ENCODE results near the gene TRMT61A.

DNA sequence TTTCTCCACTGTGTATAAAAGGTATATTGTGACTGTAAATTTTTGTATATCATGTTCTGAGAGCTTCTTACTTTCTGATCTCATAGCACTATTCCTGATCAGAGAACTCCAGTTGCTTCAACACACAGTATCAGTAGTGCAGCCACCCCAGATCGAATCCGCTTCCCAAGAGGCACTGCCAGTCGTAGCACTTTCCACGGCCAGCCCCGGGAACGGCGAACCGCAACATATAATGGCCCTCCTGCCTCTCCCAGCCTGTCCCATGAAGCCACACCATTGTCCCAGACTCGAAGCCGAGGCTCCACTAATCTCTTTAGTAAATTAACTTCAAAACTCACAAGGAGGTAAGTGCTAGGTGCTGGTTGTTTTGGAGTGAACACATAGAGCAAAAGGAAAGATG lies 37.3 kb upstream of the TRMT61A start:
- TF ChIP-seq, protein P1, sequence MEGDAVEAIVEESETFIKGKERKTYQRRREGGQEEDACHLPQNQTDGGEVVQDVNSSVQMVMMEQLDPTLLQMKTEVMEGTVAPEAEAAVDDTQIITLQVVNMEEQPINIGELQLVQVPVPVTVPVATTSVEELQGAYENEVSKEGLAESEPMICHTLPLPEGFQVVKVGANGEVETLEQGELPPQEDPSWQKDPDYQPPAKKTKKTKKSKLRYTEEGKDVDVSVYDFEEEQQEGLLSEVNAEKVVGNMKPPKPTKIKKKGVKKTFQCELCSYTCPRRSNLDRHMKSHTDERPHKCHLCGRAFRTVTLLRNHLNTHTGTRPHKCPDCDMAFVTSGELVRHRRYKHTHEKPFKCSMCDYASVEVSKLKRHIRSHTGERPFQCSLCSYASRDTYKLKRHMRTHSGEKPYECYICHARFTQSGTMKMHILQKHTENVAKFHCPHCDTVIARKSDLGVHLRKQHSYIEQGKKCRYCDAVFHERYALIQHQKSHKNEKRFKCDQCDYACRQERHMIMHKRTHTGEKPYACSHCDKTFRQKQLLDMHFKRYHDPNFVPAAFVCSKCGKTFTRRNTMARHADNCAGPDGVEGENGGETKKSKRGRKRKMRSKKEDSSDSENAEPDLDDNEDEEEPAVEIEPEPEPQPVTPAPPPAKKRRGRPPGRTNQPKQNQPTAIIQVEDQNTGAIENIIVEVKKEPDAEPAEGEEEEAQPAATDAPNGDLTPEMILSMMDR (conservative IDR thresholded peaks at IDR 0.05; ENCODE audit: low read depth, low read length): no peak
- no peak for TF ChIP-seq RFX5 (IDR thresholded peaks at IDR 0.05; ENCODE audit: low read depth, low read length)
- TF ChIP-seq BHLHE40 (IDR thresholded peaks at IDR 0.05; ENCODE audit: low read depth, low read length): no peak
- no peak for TF ChIP-seq CHD1 (IDR thresholded peaks at IDR 0.05; ENCODE audit: low read depth, low read length)
- TF ChIP-seq POLR2A (IDR thresholded peaks at IDR 0.05; ENCODE audit: low read depth, low read length): no peak
- no peak for TF ChIP-seq MXI1 (IDR thresholded peaks at IDR 0.05; ENCODE audit: borderline replicate concordance, low read depth, low read length)
- TF ChIP-seq, protein P2, sequence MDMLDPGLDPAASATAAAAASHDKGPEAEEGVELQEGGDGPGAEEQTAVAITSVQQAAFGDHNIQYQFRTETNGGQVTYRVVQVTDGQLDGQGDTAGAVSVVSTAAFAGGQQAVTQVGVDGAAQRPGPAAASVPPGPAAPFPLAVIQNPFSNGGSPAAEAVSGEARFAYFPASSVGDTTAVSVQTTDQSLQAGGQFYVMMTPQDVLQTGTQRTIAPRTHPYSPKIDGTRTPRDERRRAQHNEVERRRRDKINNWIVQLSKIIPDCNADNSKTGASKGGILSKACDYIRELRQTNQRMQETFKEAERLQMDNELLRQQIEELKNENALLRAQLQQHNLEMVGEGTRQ (IDR thresholded peaks at IDR 0.05; ENCODE audit: low read depth, low read length): no peak
- no peak for TF ChIP-seq SMC3 (IDR thresholded peaks at IDR 0.05; ENCODE audit: low read depth, low read length)
- TF ChIP-seq NFE2L2 (IDR thresholded peaks at IDR 0.05; ENCODE audit: low read depth, low read length): no peak
- TF ChIP-seq FOS (IDR thresholded peaks at IDR 0.05; ENCODE audit: low read depth, low read length): no peak
- TF ChIP-seq, protein P3, sequence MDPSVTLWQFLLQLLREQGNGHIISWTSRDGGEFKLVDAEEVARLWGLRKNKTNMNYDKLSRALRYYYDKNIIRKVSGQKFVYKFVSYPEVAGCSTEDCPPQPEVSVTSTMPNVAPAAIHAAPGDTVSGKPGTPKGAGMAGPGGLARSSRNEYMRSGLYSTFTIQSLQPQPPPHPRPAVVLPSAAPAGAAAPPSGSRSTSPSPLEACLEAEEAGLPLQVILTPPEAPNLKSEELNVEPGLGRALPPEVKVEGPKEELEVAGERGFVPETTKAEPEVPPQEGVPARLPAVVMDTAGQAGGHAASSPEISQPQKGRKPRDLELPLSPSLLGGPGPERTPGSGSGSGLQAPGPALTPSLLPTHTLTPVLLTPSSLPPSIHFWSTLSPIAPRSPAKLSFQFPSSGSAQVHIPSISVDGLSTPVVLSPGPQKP (IDR thresholded peaks at IDR 0.05; ENCODE audit: borderline replicate concordance, low read depth, low read length): no peak
- no peak for TF ChIP-seq RCOR1 (IDR thresholded peaks at IDR 0.05; ENCODE audit: insufficient replicate concordance, low read length)
- TF ChIP-seq MAZ (IDR thresholded peaks at IDR 0.05; ENCODE audit: borderline replicate concordance, low read depth, low read length): no peak
